ENCODE measurements around the gene ATXN2.
"Not testable (repeated sequence)": the region's sequence is repeated elsewhere in the genome, so short reads cannot be mapped to it uniquely, and the experiment has no call there.

ATXN2 gene

DNA sequence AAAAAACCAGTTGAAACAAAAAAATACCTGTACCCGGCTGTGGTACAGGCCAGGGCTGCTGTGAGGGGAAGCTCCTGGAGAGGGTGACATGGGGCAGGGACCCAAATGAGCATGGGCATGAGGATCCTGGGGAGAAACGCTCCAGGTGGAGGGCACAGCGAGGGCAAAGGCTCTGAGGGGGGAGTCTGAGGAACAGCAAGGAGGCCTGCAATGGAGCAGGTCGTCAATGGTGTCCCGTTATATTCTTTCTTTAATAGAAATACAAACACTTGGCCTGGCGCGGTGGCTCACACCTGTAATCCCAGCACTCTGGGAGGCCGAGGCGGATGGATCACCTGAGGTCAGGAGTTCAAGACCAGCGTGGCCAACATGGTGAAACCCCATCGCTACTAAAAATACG lies 1.9 kb upstream of the ATXN2 start:
- DNase-seq (ENCODE audit: low read depth in 2 of 3, low spot score in 1 of 3): not testable (repeated sequence)

DNA sequence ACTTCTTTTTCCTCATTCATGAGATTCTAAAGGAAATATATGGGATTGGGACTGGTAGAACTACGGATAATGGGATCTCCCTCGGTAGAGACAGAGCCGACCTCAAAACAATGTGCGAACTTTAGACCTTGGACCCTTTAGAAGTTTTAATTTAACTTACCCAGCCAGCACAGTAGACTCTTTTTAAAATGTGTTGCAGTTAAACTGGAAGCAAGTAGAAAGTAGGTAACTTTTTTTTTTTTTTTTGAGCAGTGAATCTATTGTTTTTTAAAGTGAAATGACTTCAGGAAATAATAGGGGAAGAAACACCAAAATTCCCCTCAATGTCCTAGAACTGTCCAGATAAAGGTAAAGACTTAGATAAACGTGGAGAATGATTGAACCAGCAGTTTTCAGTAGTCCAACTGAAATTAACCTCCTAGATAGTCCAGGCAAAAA lies 1.1 kb upstream of the ATXN2 start:
- no peak for DNase-seq (ENCODE audit: low read depth in 2 of 3, low spot score in 1 of 3)

DNA sequence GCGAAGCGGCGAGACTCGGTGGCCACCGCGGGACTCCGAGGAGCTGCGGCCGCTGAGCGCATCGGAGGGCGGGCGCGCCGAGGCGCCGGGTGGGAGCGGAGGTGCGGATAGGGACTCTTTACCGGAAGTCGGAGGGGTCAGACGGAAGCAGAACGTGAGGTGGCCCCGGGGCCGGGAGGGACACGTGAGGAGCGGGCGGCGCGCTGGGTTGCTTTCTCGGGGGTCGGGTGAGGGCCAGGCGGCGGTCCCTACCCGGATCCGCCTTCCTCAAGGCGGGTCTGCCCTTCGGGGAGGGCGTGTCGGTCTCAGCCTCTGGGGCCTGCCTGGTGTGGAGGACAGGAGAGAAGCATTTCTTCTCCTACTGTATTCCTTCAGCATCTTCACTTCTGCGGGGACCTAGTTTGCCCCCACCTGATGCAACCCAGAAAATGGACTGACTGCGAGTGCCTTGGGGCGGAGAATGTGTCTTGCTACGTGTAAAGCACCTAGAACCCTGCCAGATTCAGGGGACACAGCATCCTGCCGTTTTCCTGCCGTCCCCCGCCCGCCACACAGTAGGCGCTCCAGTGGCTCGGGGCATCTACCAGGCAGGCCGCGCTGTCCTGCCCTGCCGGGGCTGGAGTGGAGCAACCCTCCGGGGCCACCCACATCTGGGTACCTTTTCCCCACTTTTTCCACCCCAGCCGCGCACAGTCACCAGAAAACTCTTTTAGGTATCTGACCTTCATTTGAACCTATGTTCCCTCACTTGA lies 514 bp upstream of the ATXN2 start:
- DNase-seq (ENCODE audit: low read depth in 2 of 3, low spot score in 1 of 3): peak; percentile 73 to 84 (median 80)

DNA sequence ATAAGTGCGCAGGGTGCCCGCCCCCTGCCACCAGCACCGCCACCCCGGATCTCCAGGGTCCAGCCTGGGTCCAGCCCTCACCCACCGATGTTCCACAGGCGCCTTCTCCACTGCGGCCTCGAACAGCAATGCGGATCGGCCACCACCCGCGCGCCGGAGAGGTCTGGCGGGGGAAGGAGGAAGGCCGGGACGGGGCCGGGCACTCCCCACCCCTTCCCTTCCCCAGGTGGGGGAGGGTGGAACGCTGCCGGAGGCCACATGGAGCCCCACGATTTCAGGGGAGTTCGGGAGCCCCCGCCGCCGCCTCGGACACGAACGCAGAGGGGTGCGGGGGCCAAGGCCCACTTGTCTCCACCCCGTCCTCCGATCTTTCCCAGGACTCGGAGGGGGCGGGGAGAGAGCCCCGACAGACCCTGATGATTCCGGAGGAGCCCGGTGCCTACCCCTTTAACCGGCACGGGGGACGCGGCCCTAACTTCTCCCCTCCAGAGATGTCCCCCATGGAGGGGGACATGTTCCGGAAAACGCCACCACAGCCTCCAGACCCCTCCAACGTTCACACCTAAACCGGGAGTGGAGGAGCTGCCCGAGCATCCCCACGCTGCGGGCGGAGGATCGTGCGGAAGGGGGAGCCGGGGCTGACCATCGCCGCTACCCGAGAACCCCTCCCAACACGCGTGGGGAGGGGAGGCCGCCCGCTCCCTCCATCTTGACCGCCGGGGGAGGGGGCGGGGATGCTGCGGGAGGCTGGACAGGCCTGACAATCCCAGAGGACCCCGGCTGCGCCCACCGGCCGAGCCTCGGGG lies 1.1 kb downstream of the ATXN2 start:
- DNase-seq (ENCODE audit: low read depth in 2 of 3, low spot score in 1 of 3): peak in 2 of 3 donors; percentile 9 to 17

DNA sequence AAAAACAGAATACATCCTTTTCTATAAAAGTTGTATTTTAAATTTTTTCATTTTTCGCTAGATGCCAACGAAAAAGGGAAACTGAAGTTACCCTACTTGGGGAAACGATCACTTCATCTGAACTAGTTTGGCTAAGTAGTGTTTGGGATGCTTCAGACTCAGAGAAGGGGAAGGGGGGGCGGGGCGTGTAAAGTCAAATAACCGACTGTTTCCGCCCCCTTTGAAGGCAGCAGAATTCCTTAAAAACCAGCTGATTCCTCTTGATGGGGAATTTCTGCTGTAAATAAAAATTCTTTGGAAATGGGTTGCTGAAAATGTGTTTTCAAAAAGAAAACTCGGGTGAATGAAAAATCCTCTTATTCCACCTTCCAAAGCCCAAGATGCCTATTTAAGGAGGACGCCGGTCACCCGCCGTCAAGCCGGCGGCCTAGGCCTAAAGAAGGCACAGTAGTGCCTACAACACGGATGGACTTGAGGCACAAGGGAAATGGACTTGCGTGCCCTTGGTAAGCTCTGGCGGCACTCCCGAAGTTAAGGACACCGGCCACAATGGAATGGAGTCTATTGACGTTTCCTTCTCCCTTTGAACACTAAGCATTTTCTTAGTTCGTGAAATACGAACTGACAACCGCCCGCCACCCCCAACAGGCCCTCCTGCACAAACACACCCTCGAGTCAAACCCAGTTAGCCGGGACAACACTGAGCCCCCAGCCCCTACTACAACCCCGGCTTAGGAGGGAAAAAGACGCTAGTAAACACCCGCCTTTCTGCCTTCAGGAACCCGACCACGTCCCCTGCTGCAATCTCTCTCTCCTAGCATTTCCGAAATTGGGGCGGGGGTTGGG lies 1.9 kb downstream of the ATXN2 start:
- peak in 1 of 3 donors; percentile 9 for DNase-seq (ENCODE audit: low read depth in 2 of 3, low spot score in 1 of 3)

DNA sequence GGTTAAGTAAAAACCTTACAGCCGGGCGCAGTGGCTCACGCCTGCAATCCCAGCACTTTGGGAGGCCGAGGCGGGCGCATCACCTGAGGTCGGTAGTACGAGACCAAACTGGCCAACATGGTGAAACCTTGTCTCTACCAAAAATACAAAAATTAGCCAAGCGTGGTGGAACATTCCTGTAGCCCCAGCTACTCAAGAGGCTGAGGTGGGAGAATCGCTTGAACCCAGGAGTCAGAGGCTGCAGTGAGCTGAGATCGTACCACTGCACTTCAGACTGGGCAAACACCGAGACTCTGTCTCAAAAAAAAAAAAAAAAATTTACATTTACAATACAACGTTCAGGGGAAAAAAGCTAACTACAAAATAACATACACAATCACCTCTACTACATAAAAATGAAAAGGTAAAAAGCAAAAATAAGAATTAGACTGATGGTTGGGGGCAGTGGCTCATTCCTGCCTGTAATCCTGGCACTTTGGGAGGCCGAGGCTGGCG lies 3.7 kb downstream of the ATXN2 start:
- not testable (repeated sequence) for DNase-seq (ENCODE audit: low read depth in 2 of 3, low spot score in 1 of 3)

DNA sequence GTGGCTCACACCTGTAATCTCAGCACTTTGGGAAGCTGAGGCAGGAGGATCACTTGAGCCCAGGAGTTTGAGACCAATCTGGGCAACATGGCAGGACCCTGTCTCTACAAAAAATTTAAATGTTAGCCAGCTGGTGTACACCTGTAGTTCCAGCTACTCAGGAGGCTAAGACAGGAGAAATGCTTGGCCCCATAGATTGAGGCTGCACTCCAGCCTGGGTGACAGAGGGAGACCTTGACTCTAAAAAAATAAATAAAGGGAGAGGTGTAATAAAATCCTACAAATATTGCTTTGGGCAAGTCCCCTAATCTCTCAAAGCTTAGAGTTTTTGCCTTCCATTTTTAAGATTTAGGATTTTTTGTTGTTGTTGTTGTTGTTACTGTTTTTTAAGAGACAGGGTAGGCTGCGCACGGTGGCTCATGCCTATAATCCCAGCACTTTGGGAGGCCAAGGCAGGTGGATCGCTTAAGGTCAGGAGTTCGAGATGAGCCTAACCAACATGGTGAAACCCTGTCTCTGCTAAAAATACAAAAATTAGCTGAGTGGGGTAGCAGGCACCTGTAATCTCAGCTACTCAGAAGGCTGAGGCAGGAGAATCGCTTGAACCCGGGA lies 7.6 kb downstream of the ATXN2 start:
- not testable (repeated sequence) for DNase-seq (ENCODE audit: low read depth in 2 of 3, low spot score in 1 of 3)

DNA sequence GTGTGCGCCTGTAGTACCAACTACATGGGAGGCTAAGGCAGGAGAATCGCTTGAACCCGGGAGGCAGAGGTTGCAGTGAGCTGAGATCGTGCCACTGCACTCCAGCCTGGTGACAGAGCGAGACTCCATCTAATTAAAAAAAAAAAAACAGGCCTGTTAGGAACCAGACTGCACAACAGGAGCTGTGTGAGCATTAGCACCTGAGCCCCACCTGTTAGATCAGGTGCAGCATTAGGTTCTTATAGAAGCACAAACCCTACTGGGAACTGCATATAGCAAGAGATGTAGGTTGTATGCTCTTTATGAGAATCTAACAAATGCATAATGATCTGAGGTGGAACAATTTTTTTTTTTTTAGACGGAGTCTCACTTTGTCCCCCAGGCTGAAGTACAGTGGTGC lies 8.6 kb downstream of the ATXN2 start:
- no peak for DNase-seq (ENCODE audit: low read depth in 2 of 3, low spot score in 1 of 3)

DNA sequence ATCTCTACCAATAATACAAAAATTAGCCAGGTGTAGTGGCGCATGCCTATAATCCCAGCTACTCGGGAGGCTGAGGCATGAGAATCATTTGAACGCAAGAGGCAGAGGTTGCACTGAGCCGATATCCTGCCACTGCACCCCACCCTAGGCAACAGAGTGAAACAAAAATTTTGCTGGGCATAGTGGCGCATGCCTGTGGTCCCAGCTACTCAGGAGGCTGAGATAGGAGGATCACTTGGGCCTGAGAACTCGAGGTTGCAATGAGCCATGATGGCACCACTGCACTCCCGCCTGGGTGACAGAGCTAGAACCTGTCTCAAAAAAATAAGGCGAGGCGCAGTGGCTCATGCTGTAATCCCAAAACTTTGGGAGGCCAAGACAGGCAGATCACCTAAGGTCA lies 9.5 kb downstream of the ATXN2 start:
- DNase-seq (ENCODE audit: low read depth in 2 of 3, low spot score in 1 of 3): no peak

DNA sequence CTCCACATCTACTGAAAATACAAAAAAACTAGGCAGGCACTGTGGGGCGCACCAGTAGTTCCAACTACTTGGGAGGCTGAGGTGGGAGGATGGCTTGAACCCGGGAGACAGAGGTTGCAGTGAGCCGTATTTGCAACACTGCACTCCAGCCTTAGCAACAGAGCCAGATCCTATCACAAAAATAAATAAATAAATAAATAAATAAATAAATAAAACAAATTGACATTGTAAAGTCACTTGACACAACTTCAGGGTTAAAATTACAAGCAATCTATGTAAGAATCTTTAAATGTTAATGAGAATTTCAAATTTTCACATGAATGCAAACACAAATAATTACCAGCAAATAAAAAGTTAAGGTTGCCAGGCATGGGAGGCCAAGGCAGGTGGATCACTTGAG lies 11.1 kb downstream of the ATXN2 start:
- DNase-seq (ENCODE audit: low read depth in 2 of 3, low spot score in 1 of 3): no peak

DNA sequence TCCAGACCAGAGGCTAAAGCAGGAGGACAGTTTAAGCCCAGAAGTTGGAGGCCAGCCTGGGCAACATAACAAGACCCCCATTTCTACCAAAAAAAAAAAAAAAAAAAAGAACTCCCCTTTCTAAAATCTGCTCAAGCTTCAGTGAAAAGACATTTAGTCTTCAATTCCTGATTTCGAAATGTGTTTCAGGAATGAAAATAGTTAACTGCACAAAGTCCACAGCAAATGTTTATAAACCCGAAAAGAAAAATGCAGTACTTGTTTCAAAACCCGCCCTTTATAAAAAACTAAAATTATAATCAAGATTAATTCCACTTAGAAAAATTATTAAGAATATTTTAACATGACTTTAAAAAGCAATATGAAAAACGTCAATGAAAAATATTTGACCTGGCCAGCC lies 12.1 kb downstream of the ATXN2 start:
- no peak for DNase-seq (ENCODE audit: low read depth in 2 of 3, low spot score in 1 of 3)

DNA sequence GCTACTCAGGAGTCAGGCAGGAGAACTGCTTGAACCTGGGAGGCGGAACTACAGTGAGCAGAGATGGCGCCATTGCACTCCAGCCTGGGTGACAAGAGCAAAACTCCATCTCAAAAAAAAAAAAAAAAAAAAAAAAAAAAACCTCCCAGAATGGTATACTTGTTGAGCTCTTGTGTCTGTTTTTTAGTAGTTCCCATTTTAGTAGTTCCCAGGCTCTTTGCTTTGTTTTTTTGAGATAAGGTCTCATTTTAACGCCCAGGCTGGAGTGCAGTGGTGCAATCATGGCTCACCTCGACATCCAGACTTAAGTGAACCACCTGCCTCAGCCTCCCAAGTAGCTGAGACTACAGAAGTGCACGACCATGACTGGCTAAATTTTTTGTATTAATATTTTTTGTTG lies 13.4 kb downstream of the ATXN2 start:
- DNase-seq (ENCODE audit: low read depth in 2 of 3, low spot score in 1 of 3): no peak

DNA sequence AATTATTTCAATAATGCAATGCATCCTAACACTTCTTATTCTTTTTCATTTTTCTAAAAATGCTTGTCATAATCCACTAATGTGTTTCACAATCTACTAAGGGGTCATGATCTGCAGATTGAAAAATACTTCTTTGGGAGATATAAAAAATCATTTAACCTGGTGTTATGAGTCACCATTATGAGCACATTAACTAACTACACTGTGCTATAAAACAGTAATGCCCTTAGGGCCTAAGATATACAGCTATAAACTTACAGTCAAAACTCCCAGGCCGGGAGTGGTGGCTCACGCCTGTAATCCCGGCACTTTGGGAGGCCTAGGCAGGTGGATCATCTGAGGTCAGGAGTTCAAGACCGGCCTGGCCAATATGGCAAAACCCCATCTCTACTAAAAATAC lies 14.2 kb downstream of the ATXN2 start:
- DNase-seq (ENCODE audit: low read depth in 2 of 3, low spot score in 1 of 3): no peak

DNA sequence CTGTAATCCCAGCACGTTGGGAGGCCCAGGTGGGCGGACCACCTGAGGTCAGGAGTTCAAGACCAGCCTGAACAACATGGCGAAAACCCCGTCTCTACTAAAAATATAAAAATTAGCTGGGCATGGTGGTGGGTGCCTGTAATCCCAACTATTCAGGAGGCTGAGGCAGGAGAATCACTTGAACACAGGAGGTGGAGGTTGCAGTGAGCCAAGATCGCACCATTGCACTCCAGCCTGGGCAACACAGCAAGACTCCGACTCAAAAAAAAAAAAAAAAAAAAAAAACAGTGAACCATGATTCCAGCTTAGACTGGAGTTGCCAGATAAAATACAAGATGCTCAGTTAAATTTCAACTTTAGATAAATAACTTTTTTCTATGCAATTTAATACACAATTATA lies 15.6 kb downstream of the ATXN2 start:
- DNase-seq (ENCODE audit: low read depth in 2 of 3, low spot score in 1 of 3): not testable (repeated sequence)

DNA sequence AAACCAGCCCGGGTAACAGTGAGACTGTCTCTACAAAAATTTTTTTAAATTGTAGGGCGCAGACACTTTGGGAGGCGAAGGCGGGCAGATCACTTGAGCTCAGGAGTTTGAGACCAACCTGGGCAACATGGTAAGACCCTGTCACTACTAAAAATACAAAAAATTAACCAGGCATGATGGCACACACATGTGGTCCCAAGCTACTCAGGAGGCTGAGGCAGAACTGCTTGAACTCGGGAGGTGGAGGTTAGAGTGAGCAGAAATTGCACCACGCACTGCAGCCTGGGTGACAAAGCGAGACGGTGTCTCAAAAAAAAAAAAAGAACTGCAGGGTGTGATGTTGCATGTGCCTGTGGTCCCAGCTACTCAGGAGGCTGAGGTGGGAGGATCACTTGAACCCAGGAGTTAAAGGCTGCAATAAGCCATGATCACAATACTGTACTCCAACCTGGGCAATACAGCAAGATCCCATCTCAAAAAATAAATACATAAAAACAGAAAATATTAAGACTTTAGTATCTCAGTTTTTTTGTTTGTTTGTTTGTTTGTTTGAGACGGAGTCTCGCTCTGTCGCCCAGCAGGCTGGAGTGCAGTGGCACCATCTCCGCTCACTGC lies 16.9 kb downstream of the ATXN2 start:
- DNase-seq (ENCODE audit: low read depth in 2 of 3, low spot score in 1 of 3): no peak

DNA sequence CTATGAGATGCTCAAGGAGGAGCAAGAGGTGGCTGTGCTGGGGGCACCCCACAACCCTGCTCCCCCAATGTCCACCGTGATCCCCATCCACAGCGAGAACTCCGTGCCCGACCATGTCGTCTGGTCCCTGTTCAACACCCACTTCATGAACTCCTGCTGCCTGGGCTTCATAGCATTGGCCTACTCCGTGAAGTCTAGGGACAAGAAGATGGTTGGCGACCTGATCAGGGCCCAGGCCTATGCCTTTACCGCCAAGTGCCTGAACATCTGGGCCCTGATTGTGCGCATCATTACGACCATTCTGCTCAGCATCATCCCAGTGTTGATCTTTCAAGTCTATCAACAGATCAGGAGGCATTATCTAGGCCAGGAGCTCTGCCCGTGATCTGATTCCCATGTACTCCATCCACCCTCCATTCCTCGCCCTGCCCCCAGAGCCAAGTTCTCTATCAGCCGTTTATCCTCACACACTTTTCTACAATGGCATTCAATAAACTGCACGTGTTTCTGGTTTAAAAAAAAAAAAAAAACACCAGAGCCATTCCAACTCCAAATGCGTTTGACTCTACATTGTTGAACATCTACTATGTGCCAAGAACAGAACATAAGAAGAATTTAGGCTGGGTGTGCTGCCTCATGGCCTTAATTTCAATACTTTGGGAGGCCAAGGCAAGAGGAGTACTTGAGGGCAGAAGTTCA lies 17.5 kb downstream of the ATXN2 start:
- no peak for DNase-seq (ENCODE audit: low read depth in 2 of 3, low spot score in 1 of 3)

DNA sequence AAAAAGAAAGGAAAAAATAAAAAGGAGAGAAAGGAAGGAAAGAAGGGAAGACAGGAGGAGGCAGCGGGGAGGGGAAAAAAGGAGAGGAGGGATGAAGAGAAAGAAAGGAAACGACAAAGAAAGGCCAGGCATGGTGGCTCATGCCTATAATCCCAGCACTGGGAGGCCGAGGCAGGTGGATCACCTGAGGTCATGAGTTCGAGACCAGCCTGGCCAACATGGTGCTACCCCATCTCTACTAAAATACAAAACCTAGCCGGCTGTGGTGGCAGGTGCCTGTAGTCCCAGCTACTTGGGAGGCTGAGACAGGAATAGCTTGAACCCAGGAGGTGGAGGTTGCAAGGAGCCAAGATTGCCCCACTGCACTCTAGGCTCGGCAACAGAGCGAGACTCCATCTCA lies 18.4 kb downstream of the ATXN2 start:
- no peak for DNase-seq (ENCODE audit: low read depth in 2 of 3, low spot score in 1 of 3)

DNA sequence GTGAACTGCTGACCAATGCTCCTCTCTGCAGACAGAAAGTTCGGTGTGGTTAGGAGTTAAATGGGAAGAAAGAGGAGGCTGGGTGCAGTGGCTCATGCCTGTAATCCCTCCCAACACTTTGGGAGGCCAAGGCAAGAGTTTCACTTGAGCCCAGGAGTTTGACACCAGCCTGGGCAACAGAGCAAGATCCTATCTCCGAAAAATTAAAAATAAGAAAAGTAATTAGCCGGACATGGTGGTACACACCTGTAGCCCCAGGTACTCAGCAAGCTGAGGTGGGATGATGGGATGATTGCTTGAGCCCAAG lies 19.0 kb downstream of the ATXN2 start:
- no peak for DNase-seq (ENCODE audit: low read depth in 2 of 3, low spot score in 1 of 3)

DNA sequence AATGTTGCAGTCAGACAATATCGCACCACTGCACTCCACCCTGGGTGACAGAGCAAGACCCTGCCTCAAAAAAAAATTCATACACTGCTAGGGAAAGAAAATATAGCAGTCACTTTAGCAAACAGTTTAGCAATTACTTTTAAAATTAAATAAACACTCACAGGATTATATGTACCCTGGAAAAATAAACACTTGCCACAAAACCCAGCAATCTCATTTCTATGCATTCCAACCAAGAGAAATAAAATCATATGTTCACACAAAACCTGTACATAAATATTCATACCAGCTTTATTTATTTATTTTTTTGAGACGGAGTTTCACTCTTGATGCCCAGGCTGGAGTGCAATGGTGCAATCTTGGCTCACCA lies 20.2 kb downstream of the ATXN2 start:
- DNase-seq (ENCODE audit: low read depth in 2 of 3, low spot score in 1 of 3): no peak

DNA sequence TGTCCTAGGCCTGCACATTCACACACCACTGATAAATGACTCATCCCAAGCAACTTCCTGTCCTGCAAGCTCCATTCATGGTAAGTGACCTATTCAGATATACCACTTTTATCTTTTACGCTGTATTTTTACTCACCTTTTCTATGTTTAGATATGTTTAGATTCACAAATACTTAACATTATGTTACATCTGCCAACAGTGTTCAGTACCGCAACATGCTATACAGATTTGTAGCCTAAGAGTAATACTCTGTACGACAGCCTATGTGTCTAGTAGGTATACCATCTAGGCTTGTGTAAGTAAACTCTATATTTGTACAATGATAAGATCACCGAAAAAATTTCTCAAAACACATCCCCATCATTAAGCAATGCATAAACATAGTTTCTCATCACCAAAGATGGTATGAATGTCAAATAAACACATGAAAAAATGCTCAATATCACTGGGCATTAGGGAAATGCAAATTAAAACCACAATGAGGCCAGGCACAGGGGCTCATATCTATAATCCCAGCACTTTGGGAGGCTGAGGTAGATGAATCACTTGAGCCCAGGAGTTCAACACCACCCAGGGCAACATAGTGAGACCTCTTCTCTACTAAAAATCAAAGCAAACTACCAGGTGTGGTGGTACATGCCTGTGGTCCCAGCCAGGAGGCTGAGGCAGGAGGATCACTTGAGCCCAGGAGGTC lies 20.7 kb downstream of the ATXN2 start:
- DNase-seq (ENCODE audit: low read depth in 2 of 3, low spot score in 1 of 3): no peak
